VCaP (cell line): ENCODE results near the gene XRRA1.

Source experiments
- H3K27ac ChIP-seq: fragments of 450-650 bp; 2 replicates; pipeline ENCODE4 v1.5.1; 2017
- TF ChIP-seq, protein P1 (sequence below): fragments of 450-650 bp; conservative IDR thresholded peaks from 2 replicates; pipeline ENCODE4 v1.5.1; 2017; ENCODE audit warnings: mild to moderate bottlenecking, moderate library complexity

The XRRA1 gene

DNA sequence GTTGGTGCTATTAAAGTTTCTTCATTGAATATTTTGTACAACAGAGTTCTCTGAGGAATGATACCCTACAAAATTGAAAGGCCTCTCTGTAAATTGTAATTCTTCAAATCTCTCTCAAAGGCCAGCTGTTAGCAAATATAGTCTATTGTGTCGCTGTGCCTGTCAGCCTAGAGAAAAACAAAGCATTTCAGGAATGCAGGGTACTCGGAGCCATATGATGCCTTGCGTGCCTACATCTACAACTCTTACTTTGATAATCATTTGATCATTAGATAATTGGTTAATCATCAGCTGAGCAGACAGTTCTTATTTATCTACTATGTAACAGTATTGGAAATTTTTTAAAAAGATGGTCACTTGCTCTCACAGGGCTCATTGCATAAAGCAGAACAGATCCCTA is 132.9 kb downstream of the XRRA1 start:
- no peak overlapping the region for H3K27ac ChIP-seq
- TF ChIP-seq, protein P1, sequence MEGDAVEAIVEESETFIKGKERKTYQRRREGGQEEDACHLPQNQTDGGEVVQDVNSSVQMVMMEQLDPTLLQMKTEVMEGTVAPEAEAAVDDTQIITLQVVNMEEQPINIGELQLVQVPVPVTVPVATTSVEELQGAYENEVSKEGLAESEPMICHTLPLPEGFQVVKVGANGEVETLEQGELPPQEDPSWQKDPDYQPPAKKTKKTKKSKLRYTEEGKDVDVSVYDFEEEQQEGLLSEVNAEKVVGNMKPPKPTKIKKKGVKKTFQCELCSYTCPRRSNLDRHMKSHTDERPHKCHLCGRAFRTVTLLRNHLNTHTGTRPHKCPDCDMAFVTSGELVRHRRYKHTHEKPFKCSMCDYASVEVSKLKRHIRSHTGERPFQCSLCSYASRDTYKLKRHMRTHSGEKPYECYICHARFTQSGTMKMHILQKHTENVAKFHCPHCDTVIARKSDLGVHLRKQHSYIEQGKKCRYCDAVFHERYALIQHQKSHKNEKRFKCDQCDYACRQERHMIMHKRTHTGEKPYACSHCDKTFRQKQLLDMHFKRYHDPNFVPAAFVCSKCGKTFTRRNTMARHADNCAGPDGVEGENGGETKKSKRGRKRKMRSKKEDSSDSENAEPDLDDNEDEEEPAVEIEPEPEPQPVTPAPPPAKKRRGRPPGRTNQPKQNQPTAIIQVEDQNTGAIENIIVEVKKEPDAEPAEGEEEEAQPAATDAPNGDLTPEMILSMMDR: no peak

GRCh38 chr11:74809801-74810200 is 139.1 kb downstream of the XRRA1 start:
- TF ChIP-seq, protein P1: no peak
- H3K27ac ChIP-seq: no peak overlapping the region

DNA sequence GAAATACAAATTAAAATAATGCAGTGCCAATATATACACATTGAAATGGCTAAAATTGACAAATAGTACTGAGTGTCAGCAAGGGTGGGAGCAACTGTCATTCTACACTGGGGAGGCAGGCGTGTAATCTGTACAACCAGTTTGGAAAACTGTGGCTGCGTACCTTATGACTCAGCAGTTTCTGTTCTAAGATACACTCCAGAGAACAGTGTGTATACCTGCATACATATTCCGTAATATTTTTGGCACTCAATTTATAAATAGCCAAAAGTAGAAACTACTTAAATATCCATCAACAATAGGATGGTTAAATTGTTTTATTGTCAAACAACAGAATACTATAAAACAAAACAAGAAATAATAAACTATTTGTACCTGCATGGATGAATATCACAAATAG is 142.6 kb downstream of the XRRA1 start:
- no peak overlapping the region for H3K27ac ChIP-seq

GRCh38 chr11:74791333-74792100 is 157.4 kb downstream of the XRRA1 start:
- TF ChIP-seq, protein P1: no peak

More for the DNA sequence above, 142.6 kb downstream of the XRRA1 start:
- TF ChIP-seq, protein P1: no peak

More at GRCh38 chr11:74791333-74792100, 157.4 kb downstream of the XRRA1 start:
- no peak overlapping the region for H3K27ac ChIP-seq
